DND-41 (cell line): ENCODE measurements around the gene ABI3BP.

ENCODE experiments used
- EZH2 ChIP-seq: IDR thresholded peaks from 3 replicates; pipeline ENCODE4 v1.6.1; 2012; ENCODE audit warnings: borderline replicate concordance, low read depth, mild to moderate bottlenecking, moderate library complexity, low read length, inconsistent platforms; ENCODE audit not compliant: severe bottlenecking
- TF ChIP-seq, protein P1 (sequence below): IDR thresholded peaks from 2 replicates; pipeline ENCODE4 v1.5.1; 2012; ENCODE audit warnings: borderline replicate concordance, low read length, moderate library complexity, mild to moderate bottlenecking; ENCODE audit not compliant: poor library complexity, severe bottlenecking; ENCODE audit errors: extremely low read depth

DNA sequence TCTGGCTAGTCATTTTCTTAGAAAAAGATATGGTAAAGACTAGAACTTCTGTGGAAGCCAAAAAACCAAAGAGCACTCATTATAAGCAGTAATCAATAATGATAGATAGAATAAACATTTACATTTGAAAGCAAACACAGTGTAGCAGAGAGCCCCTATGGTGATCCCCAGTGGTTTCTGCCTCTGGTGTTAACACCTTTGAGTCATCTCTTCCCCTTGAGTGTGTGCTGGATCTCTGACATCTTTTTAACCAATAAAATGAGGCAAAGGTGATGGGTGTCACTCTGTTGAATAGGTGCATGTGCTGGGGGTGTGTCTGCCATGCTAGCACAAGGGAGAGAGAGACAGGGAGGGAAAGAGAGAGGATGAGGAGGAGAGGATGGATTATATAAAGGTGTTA lies 162.3 kb downstream of the ABI3BP start:
- TF ChIP-seq, protein P1, sequence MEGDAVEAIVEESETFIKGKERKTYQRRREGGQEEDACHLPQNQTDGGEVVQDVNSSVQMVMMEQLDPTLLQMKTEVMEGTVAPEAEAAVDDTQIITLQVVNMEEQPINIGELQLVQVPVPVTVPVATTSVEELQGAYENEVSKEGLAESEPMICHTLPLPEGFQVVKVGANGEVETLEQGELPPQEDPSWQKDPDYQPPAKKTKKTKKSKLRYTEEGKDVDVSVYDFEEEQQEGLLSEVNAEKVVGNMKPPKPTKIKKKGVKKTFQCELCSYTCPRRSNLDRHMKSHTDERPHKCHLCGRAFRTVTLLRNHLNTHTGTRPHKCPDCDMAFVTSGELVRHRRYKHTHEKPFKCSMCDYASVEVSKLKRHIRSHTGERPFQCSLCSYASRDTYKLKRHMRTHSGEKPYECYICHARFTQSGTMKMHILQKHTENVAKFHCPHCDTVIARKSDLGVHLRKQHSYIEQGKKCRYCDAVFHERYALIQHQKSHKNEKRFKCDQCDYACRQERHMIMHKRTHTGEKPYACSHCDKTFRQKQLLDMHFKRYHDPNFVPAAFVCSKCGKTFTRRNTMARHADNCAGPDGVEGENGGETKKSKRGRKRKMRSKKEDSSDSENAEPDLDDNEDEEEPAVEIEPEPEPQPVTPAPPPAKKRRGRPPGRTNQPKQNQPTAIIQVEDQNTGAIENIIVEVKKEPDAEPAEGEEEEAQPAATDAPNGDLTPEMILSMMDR, result no peak
- TF ChIP-seq EZH2, result no peak
